ENCODE measurements around the gene SRGAP1. TPM values are rescaled to one million over a fixed set of nuclear protein-coding genes. Genes with fewer than 3 reads are reported as not detected.

SRGAP1 gene
- total and polyA plus RNA-seq, 9 of the 15 experiments (the other 6 are each of a cell fraction or from before 2014, with no cell fraction given) = 0.01 to 0.13 (median 0.04) TPM; not detected in 3

DNA sequence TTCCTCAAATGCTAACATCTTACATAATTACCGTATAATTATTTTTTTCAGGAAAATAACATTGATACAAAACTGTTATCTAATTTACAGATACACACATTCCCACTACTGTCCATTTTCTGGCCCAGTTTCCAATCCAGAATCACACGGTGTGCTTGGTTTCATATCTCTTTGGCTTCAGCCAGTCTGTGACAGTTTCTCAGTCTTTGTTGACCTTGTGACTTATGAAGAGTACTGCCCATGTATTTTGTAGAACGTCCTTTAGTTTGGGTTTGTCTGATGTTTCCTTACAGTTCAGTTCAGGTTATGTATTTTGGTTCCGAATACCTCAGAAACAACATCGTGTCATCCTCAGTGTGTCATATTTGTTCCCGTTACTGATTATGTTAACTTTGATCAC, 48.6 kb upstream of the SRGAP1 start (continued):
- TF ChIP-seq ZNF707 (CRISPR knock-in tag; conservative IDR thresholded peaks at IDR 0.05) (no peak), GTF2F1 (IDR thresholded peaks at IDR 0.05; ENCODE audit: low read depth, low read length) (no peak), ETS2 (tag; IDR thresholded peaks at IDR 0.05; ENCODE audit: borderline replicate concordance, poor library complexity, severe bottlenecking) (no peak), ELF1 (tag; IDR thresholded peaks at IDR 0.05) (no peak)

DNA sequence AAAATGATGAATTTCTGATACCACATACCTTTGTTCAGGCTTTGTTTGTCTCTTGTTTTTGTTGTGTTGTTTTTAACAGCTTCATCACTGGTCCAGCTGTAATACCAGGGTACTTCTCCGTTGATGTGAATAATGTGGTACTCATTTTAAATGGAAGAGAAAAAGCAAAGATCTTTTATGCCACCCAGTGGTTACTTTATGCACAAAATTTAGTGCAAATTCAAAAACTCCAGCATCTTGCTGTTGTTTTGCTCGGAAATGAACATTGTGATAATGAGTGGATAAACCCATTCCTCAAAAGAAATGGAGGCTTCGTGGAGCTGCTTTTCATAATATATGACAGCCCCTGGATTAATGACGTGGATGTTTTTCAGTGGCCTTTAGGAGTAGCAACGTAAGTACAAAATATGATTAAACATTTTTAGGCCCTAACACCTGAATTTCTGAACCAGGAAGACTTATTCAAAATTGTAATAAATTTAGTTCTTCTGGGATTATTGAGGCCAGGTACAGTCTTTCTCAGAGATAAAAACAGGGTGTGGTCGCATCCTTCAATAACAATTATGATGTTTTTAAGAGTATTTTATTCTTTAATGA, 42.4 kb upstream of the SRGAP1 start:
- POLR2A ChIA-PET = no interaction called here
- Histone ChIP-seq H3K27me3 (ENCODE audit: control insufficient read depth in 2 of 2, insufficient read depth in 2 of 2, low read length in 2 of 2) (no peaks in the 10 kb centered on the region), H3K79me2 (ENCODE audit: control insufficient read depth, insufficient read depth, low read length) (no peaks in the 10 kb centered on the region), H3K9ac (ENCODE audit: insufficient read depth in 1 of 2, low read depth in 2 of 2, low read length in 2 of 2) (no peak overlapping the region), H2AFZ (ENCODE audit: low read depth, low read length) (no peak overlapping the region), H3K27ac (ENCODE audit: extremely low read depth, low read depth, low read length) (no peak overlapping the region), H3K9me3 (replicated peaks; ENCODE audit: control insufficient read depth, insufficient read depth, low read depth, low read length) (no peaks in the 10 kb centered on the region), H3K4me3 (no peak overlapping the region), H3K4me2 (ENCODE audit: insufficient read depth, low read length) (no peak overlapping the region), H4K20me1 (replicated peaks; ENCODE audit: control insufficient read depth, insufficient read depth, low read length) (no peaks in the 10 kb centered on the region), H3K9me1 (ENCODE audit: control insufficient read depth, insufficient read depth, low read length) (no peaks in the 10 kb centered on the region), H3K4me1 (replicated peaks in 1 of 2; ENCODE audit: control insufficient read depth in 2 of 2, insufficient read depth in 2 of 2, low read length in 2 of 2) (no peaks in the 10 kb centered on the region), H3K36me3 (ENCODE audit: control insufficient read depth, insufficient read depth, low read length) (peaks cover 18% of the 10 kb centered on the region; the same call in 2 of the 3 replicates)
- FAIRE-seq (no peak), DNase-seq (ENCODE audit: extremely low read depth in 1 of 4, low spot score in 3 of 4) (peak in 2 of 4 experiments; percentile 9 to 14), ATAC-seq (no peak)
- in situ Hi-C loops (cut with MboI) (loop anchor here (5.0 to 25.0 kb wide), 2 partner anchors 115 to 390 kb away; no protein-coding TSS in a partner anchor), intact Hi-C loops (cut with micrococcal nuclease) (loop anchor here (1.0 to 2.0 kb wide), 2 partner anchors 381 to 699 kb away; no protein-coding TSS in a partner anchor)
- CTCF ChIA-PET (ENCODE audit: low intra/inter-chr PET ratio) = interaction anchor here (0.7 to 1.3 kb wide), 4 partner anchors 381 to 699 kb away, joined by 3 to 6 read pairs (median 4); no protein-coding TSS in a partner anchor
- WGBS (ENCODE audit: insufficient coverage, low coverage, missing lambda C conversion rate) = 67% methylated on average over 6 of the region's 6 CpGs
- BruUV-seq (replicated peaks) = no TSS peak
- TF ChIP-seq ZNF347 (CRISPR knock-in tag; IDR thresholded peaks at IDR 0.05; ENCODE audit: low read depth) = no peak
- no peak for TF ChIP-seq NBN (IDR thresholded peaks at IDR 0.05; ENCODE audit: low read depth)
- TF ChIP-seq REST (IDR thresholded peaks at IDR 0.05; ENCODE audit: borderline replicate concordance) = peak; percentile 36; the same call in 1 of the 2 replicates
- no peak for TF ChIP-seq REST (CRISPR knock-in tag; IDR thresholded peaks at IDR 0.05; ENCODE audit: low read depth)
- peak; percentile 52; the same call in 1 of the 2 replicates for TF ChIP-seq DEAF1 (CRISPR knock-in tag; IDR thresholded peaks at IDR 0.05)
- TF ChIP-seq KAT8 (IDR thresholded peaks at IDR 0.05; ENCODE audit: low read depth) = no peak
- TF ChIP-seq ELF4 (CRISPR knock-in tag; IDR thresholded peaks at IDR 0.05) = no peak

All from K562 (cell line).